HepG2 (cell line): Measurements from ENCODE around the gene MISFA. TPM values are rescaled to one million over a fixed set of nuclear protein-coding genes. Genes with fewer than 3 reads are reported as not detected.
A peak's percentile ranks its signal among the peaks of the same experiment; 100 is the strongest.

Source experiments
- ARNTL ChIP-seq: sonication (generic); formaldehyde crosslinking; IDR thresholded peaks from 2 replicates; pipeline ENCODE4 v1.4.0; 2020; ENCODE audit warnings: mild to moderate bottlenecking, missing genetic modification reagents
- CHD2 ChIP-seq: IDR thresholded peaks from 2 replicates; pipeline ENCODE4 v1.6.1; 2011; ENCODE audit warnings: low read depth, low read length, improper control_type of control experiment
- DMAP1 ChIP-seq: IDR thresholded peaks from 2 replicates; pipeline ENCODE4 v1.6.1; 2016
- HOXA5 ChIP-seq: sonication (generic); formaldehyde crosslinking; IDR thresholded peaks from 2 replicates; pipeline ENCODE4 v1.4.0; 2020; ENCODE audit warnings: missing genetic modification reagents
- HOXA9 ChIP-seq: sonication (generic); formaldehyde crosslinking; IDR thresholded peaks from 2 replicates; pipeline ENCODE4 v1.8.1; 2022; ENCODE audit warnings: missing genetic modification reagents, mild to moderate bottlenecking, moderate library complexity, borderline replicate concordance
- NFE2 ChIP-seq: sonication (generic); formaldehyde crosslinking; IDR thresholded peaks from 2 replicates; pipeline ENCODE4 v1.4.0; 2020; ENCODE audit warnings: missing genetic modification reagents
- NFE2L1 ChIP-seq: sonication (generic); formaldehyde crosslinking; IDR thresholded peaks from 2 replicates; pipeline ENCODE4 v1.4.0; 2020; ENCODE audit warnings: missing genetic modification reagents, mild to moderate bottlenecking, borderline replicate concordance
- NKX3-1 ChIP-seq: sonication (generic); formaldehyde crosslinking; IDR thresholded peaks from 2 replicates; pipeline ENCODE4 v1.5.0; 2020; ENCODE audit warnings: missing genetic modification reagents
- NPAS2 ChIP-seq: sonication (generic); formaldehyde crosslinking; IDR thresholded peaks from 2 replicates; pipeline ENCODE4 v1.8.0; 2022; ENCODE audit warnings: mild to moderate bottlenecking, missing genetic modification reagents, borderline replicate concordance
- ZFX ChIP-seq: sonication (generic); formaldehyde crosslinking; IDR thresholded peaks from 2 replicates; pipeline ENCODE4 v1.4.0; 2020; ENCODE audit warnings: mild to moderate bottlenecking, low read depth, missing genetic modification reagents, moderate library complexity
- ZNF124 ChIP-seq: sonication (generic); formaldehyde crosslinking; IDR thresholded peaks from 2 replicates; pipeline ENCODE4 v1.4.0; 2020; ENCODE audit warnings: missing genetic modification reagents
- ZNF24 ChIP-seq: fragments of 450-650 bp; IDR thresholded peaks from 2 replicates; pipeline ENCODE4 v1.6.1; 2017; ENCODE audit warnings: antibody characterized with exemption, mild to moderate bottlenecking
- ZNF263 ChIP-seq: sonication (generic); formaldehyde crosslinking; IDR thresholded peaks from 2 replicates; pipeline ENCODE4 v1.4.0; 2020; ENCODE audit warnings: missing genetic modification reagents
- ZNF317 ChIP-seq: sonication (generic); formaldehyde crosslinking; IDR thresholded peaks from 2 replicates; pipeline ENCODE4 v1.5.0; 2020; ENCODE audit warnings: mild to moderate bottlenecking, missing genetic modification reagents
- ZNF792 ChIP-seq: IDR thresholded peaks from 2 replicates; pipeline ENCODE4 v1.6.1; 2016
- ZNF839 ChIP-seq: sonication (generic); formaldehyde crosslinking; IDR thresholded peaks from 2 replicates; pipeline ENCODE4 v1.4.0; 2020; ENCODE audit warnings: missing genetic modification reagents, mild to moderate bottlenecking, borderline replicate concordance
- polyA plus RNA-seq, 8 experiments: library from polyadenylated mRNA; depleted of rRNA in 3 of 8; stranded (reverse) in 7 of 8; unstranded in 1 of 8; fragments of >200 nt; fragmentation: Illumina TruSeq in 4 of 8; extraction: Trizol in 4 of 8; gene quantifications; 2 replicates each; pipeline versions ENCODE4 v1.2.1 to v1.2.3, GENCODE V29; 2011 to 2016; ENCODE audit warnings: low read depth in 4 of 8, missing spikeins in 1 of 8, mixed read lengths in 1 of 8; ENCODE audit not compliant: insufficient read depth in 1 of 8
- total RNA-seq, 5 experiments: library from RNA; depleted of rRNA; stranded (reverse); fragments of >200 nt; fragmentation: Illumina TruSeq; extraction: Trizol; gene quantifications; 2 replicates each; pipeline ENCODE4 v1.2.3, GENCODE V29; 2016; ENCODE audit warnings: low read depth in 1 of 5
- TF ChIP-seq, protein P1 (sequence below): sonication (generic); formaldehyde crosslinking; IDR thresholded peaks from 2 replicates; pipeline ENCODE4 v1.5.1; 2020; ENCODE audit warnings: mild to moderate bottlenecking, missing genetic modification reagents, borderline replicate concordance
- TF ChIP-seq, protein P2 (sequence below): IDR thresholded peaks from 2 replicates; pipeline ENCODE4 v1.4.0; 2020; ENCODE audit warnings: mild to moderate bottlenecking, missing genetic modification reagents
- TF ChIP-seq, protein P3 (sequence below): sonication (generic); formaldehyde crosslinking; IDR thresholded peaks from 2 replicates; pipeline ENCODE4 v1.4.0; 2020; ENCODE audit warnings: low read depth, mild to moderate bottlenecking, missing genetic modification reagents

The MISFA gene
- total and polyA plus RNA-seq, 2 of the 13 experiments (the other 11 are each of a cell fraction or from before 2014, with no cell fraction given): 1.4 to 5.4 TPM

DNA sequence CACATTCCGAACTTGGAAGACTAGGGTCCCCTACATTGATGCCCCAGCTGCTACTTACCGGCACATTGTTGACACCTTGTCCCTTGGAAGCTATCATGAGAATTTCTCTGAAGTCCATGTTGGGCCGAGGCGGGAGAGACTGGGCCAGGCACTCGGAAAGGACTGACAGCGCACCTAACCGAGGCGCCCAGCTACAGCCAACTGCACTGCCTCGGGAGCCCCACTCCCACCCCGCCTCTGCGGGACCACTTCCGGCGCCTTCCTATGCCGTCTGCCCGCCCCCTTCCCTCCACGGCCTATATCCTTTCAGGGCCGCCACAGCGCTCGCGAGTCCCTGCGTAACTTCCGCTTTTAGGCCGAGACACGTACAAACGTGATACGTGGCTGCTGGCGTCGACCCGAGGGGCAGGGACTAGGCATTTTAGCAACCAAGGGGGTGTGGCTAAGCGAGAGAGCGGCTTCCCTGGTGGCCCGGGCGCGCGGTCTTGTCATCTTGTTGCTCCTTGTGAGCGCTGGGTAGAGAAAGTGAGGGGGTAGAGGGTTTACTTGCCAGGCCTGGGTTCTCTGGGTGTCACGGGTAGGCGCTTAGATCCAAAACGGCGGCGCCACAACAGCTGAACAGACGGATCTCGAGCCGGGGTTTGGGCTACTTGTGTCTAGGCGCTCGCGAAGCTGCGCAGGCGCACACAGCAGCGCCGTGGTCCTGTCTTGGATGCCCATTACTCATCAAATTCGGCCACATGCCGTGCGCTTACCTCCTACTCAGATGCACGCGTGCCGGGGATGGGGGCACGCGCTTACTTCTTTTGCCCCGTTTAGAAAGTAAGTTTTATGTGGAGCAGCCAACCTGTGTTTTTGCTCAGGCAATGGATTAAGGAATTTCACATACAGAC is 34.8 kb downstream of the MISFA start, which contains the start of gene SPTY2D1 (continued):
- TF ChIP-seq, protein P1, sequence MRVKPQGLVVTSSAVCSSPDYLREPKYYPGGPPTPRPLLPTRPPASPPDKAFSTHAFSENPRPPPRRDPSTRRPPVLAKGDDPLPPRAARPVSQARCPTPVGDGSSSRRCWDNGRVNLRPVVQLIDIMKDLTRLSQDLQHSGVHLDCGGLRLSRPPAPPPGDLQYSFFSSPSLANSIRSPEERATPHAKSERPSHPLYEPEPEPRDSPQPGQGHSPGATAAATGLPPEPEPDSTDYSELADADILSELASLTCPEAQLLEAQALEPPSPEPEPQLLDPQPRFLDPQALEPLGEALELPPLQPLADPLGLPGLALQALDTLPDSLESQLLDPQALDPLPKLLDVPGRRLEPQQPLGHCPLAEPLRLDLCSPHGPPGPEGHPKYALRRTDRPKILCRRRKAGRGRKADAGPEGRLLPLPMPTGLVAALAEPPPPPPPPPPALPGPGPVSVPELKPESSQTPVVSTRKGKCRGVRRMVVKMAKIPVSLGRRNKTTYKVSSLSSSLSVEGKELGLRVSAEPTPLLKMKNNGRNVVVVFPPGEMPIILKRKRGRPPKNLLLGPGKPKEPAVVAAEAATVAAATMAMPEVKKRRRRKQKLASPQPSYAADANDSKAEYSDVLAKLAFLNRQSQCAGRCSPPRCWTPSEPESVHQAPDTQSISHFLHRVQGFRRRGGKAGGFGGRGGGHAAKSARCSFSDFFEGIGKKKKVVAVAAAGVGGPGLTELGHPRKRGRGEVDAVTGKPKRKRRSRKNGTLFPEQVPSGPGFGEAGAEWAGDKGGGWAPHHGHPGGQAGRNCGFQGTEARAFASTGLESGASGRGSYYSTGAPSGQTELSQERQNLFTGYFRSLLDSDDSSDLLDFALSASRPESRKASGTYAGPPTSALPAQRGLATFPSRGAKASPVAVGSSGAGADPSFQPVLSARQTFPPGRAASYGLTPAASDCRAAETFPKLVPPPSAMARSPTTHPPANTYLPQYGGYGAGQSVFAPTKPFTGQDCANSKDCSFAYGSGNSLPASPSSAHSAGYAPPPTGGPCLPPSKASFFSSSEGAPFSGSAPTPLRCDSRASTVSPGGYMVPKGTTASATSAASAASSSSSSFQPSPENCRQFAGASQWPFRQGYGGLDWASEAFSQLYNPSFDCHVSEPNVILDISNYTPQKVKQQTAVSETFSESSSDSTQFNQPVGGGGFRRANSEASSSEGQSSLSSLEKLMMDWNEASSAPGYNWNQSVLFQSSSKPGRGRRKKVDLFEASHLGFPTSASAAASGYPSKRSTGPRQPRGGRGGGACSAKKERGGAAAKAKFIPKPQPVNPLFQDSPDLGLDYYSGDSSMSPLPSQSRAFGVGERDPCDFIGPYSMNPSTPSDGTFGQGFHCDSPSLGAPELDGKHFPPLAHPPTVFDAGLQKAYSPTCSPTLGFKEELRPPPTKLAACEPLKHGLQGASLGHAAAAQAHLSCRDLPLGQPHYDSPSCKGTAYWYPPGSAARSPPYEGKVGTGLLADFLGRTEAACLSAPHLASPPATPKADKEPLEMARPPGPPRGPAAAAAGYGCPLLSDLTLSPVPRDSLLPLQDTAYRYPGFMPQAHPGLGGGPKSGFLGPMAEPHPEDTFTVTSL (CRISPR knock-in tag): 0 out of 2 replicates have a peak, but pooled peaks have one; percentile 37
- TF ChIP-seq HOXA9 (no peak), NFE2 (0 out of 2 replicates have a peak, but pooled peaks have one; percentile 65), ZNF263 (CRISPR knock-in tag) (no peak), ZNF317 (CRISPR knock-in tag) (peak; percentile 82; the same call in 1 of the 2 replicates), NPAS2 (CRISPR knock-in tag) (no peak), ZNF124 (CRISPR knock-in tag) (no peak), ZFX (CRISPR knock-in tag) (peak; percentile 87), HOXA5 (no peak), ZNF792 (CRISPR knock-in tag) (peak; percentile 33; the same call in 1 of the 2 replicates), ZNF24 (no peak), NKX3-1 (CRISPR knock-in tag) (no peak), ZNF839 (CRISPR knock-in tag) (no peak), NFE2L1 (CRISPR knock-in tag) (peak; percentile 71; the same call in 1 of the 2 replicates), CHD2 (peak; percentile 84), DMAP1 (CRISPR knock-in tag) (peak; percentile 89), ARNTL (CRISPR knock-in tag) (peak; percentile 42)
- TF ChIP-seq, protein P2, sequence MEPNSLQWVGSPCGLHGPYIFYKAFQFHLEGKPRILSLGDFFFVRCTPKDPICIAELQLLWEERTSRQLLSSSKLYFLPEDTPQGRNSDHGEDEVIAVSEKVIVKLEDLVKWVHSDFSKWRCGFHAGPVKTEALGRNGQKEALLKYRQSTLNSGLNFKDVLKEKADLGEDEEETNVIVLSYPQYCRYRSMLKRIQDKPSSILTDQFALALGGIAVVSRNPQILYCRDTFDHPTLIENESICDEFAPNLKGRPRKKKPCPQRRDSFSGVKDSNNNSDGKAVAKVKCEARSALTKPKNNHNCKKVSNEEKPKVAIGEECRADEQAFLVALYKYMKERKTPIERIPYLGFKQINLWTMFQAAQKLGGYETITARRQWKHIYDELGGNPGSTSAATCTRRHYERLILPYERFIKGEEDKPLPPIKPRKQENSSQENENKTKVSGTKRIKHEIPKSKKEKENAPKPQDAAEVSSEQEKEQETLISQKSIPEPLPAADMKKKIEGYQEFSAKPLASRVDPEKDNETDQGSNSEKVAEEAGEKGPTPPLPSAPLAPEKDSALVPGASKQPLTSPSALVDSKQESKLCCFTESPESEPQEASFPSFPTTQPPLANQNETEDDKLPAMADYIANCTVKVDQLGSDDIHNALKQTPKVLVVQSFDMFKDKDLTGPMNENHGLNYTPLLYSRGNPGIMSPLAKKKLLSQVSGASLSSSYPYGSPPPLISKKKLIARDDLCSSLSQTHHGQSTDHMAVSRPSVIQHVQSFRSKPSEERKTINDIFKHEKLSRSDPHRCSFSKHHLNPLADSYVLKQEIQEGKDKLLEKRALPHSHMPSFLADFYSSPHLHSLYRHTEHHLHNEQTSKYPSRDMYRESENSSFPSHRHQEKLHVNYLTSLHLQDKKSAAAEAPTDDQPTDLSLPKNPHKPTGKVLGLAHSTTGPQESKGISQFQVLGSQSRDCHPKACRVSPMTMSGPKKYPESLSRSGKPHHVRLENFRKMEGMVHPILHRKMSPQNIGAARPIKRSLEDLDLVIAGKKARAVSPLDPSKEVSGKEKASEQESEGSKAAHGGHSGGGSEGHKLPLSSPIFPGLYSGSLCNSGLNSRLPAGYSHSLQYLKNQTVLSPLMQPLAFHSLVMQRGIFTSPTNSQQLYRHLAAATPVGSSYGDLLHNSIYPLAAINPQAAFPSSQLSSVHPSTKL: peak; percentile 46
- TF ChIP-seq, protein P3, sequence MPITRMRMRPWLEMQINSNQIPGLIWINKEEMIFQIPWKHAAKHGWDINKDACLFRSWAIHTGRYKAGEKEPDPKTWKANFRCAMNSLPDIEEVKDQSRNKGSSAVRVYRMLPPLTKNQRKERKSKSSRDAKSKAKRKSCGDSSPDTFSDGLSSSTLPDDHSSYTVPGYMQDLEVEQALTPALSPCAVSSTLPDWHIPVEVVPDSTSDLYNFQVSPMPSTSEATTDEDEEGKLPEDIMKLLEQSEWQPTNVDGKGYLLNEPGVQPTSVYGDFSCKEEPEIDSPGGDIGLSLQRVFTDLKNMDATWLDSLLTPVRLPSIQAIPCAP: no peak
